GM12801 (cell line): ENCODE results near the gene TEN1.

Experiments used
- TF ChIP-seq, protein P1 (sequence below): IDR thresholded peaks from one replicate; pipeline ENCODE4 v1.5.1; 2011; ENCODE audit warnings: control low read depth; ENCODE audit not compliant: insufficient read length; ENCODE audit errors: extremely low read depth

TEN1 gene

GRCh38 chr17:76026714-76027158 is 47.7 kb downstream of the TEN1 start:
- TF ChIP-seq, protein P1, sequence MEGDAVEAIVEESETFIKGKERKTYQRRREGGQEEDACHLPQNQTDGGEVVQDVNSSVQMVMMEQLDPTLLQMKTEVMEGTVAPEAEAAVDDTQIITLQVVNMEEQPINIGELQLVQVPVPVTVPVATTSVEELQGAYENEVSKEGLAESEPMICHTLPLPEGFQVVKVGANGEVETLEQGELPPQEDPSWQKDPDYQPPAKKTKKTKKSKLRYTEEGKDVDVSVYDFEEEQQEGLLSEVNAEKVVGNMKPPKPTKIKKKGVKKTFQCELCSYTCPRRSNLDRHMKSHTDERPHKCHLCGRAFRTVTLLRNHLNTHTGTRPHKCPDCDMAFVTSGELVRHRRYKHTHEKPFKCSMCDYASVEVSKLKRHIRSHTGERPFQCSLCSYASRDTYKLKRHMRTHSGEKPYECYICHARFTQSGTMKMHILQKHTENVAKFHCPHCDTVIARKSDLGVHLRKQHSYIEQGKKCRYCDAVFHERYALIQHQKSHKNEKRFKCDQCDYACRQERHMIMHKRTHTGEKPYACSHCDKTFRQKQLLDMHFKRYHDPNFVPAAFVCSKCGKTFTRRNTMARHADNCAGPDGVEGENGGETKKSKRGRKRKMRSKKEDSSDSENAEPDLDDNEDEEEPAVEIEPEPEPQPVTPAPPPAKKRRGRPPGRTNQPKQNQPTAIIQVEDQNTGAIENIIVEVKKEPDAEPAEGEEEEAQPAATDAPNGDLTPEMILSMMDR, result no peak

DNA sequence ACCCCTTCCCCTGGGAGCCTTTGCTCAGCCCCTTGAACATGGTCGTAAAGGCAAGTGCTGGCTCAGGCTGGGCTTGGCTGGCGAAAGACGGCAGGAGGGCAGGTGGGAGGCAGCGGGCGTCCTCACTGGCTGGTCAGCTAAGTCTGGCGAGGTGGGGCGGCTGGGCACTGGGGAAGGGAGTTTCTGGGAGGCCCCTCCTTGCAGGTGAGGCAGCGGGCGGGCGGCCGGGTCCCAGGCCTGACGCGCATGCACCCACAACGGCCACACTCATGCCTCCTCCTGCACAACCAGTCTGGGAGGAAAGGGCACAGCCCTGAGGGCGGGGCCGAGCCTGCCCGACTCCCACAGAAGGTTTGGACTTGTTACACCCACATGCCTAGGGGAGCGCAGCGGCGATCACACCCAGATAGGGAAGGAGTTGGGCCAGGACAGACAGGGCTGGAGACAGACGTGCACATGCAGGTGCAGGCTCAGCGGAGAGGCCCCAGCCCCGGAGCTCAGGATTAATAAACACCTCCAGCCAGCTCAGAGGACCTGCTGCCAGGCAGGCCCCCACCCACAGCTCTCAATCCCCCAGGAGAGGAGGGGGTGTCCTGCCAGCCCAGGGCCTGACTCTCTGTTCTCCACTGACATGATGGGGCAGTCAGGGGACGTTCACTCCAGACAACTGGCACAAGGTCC is 48.3 kb downstream of the TEN1 start, which contains the start of gene EVPL:
TSS of gene EVPL (minus strand) at position 148 of the 681 bp plus-strand sequence. CDS start at position 40, 108 bp downstream.
- TF ChIP-seq, protein P1, result no peak

DNA sequence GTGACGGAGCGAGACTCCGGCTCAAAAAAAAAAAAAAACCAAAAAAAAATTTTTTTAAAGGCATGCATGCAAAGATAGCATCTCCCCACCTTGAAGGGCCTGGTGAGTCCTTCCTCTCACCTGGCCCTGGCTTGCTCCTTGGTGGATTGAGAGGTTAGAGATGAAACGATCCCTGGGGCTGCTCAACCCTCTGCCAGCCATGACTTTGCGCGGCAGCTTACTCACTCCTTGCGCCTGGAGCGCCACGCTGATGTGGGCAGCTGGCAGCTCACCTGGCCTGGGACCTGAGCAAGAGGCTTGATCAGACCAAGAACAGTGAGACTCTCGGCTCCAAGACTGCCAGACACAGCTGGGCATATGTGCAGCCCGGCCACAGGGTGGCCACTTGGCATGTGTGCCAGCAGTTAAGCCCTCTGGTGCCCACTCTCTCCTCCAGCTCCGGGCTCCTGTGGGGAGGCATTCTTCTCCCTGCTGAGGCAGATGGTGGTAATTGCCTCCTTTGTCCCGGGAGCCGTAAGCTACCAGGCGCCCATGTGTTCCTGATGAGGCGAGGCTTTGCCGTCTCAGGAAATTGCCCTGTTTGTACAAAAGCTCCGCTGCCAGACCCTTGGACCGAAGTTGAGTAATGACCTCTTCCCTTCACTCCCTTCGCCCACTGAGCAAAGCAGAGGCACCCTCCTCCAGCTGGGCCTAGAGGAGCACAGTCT is 53.2 kb downstream of the TEN1 start:
- TF ChIP-seq, protein P1, result no peak

- TF ChIP-seq, protein P1, result no peak
These were observed 53.7 kb downstream of the TEN1 start for GRCh38 chr17:76032780-76033108.

DNA sequence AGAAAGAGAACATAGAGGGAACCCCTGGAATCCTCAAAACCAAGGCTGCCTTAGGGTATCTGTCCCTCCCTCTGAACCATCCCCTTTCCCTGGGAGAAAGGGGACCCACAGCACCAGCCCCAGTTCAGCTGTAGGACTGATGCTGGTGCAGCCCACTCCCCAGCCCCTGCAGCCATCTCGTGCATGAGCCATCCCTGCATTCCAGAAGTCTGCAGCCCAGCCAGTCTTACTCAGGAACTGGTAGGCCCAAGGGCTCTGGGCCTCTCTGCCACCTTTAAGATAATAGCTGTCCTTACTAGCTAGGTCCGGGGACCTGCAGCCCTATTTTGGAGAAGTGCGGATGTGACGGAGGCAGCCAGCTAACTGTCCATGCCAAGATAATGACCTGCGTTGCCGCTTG is 54.1 kb downstream of the TEN1 start:
- TF ChIP-seq, protein P1, result no peak

DNA sequence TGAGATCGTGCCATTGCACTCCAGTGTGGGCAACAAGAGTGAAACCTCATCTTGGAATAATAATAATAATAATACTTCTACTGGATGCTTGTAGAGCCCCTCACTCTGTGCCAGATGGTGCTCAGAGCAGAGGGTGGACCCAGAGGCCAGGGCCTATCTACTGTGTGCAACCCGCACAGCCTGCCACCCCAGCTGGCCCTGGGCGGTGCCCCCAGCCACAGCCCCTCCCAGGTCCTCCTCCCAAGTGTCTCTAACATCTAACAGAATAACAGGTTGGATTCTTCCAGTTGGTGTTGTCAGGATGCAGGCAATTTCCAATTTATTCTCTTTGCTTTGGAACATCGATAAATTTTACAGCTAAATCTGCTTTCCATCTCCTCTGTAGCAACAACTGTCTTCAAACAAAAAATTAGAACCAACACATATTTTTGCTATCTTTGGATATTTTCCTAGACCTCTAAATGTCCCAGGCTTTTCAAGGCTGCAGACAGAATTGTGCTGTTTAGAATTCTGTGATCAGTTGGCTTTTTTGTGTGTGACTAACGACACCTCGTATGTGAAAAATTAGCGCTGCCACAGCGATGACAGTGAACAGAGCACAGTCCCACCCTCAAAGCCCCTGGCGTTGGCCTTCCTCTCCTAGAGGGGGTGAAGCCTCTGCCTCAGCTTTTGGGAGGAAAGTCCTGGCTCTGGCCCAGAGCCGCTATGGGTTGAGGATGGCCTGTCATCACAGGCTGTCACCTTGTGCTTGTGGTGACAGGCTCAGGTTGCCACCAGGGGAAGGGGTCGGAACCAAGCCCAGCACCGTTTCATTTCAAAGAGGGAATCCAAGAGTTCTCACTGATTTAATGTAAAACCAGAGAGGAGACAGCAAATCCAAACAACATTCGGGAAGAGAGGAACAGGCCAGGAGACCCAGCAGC is 55.6 kb downstream of the TEN1 start:
- TF ChIP-seq, protein P1, result no peak

- TF ChIP-seq, protein P1, result no peak
These were observed 57.6 kb downstream of the TEN1 start for GRCh38 chr17:76036497-76037261.
